ENCODE data around the gene KLK10.

KLK10 gene, protein sequence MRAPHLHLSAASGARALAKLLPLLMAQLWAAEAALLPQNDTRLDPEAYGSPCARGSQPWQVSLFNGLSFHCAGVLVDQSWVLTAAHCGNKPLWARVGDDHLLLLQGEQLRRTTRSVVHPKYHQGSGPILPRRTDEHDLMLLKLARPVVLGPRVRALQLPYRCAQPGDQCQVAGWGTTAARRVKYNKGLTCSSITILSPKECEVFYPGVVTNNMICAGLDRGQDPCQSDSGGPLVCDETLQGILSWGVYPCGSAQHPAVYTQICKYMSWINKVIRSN

DNA sequence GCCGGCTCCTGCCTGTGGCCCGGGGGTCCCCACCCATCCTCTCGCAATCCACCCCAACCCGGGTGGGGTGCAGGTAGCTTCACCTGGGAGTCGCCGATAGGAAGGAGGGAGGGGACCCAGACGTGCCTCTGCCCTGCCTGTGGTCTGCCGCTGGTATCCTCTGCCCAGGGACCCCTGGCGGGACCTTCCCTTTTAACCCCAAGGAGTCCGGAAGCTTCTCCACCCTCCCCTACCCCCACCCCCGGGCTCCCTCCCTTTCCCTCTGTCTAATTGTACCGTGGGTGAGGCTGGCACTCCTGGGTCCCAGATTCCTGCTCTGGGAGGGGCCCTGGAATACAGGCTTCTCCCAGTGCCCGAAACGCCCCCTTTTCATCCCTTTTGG, at the start of gene KLK10:
KLK10 (minus strand) TSS at position 166 of the 382 bp plus-strand sequence. CDS start 579 bp downstream, outside the sequence.
- no peak for DNase-seq (ENCODE audit: low spot score)

DNA sequence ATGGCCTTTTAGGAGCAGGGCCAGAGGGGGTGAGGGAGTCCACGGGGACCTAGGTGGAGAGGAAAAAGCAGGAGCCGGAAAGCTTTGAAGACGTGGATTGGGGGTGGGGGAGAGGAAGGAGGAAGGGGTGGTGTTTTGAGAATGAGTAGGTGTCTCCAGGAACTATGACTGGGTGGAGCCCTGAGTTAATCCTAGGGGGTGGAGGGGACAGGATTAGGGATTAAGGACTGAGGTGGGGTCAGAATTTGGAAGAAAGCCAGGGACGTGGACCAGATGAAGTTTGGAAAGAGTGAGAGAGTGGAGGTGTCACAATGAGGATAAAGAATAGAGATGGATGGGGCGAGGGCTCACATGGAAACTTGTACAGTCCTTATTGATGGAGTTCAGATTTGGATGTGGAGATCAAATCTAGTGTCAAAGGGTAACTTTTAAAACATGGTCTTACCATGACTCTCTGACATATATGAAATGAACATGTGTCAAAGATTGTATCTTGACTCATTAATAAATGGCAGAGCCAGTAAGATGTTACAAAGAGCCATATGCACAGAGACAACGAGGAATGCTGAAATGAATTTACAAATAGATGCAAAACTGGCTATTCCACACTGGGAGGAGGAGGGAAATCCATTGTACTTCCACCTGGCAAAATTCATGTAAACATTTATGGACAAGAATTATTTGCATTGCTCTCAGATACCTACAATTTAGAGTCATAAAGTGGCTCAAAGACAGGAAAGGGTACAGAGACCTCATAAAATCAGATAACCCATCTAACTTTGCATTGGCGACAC, 47.1 kb upstream of the KLK10 start:
- DNase-seq (ENCODE audit: low spot score) = no peak

DNA sequence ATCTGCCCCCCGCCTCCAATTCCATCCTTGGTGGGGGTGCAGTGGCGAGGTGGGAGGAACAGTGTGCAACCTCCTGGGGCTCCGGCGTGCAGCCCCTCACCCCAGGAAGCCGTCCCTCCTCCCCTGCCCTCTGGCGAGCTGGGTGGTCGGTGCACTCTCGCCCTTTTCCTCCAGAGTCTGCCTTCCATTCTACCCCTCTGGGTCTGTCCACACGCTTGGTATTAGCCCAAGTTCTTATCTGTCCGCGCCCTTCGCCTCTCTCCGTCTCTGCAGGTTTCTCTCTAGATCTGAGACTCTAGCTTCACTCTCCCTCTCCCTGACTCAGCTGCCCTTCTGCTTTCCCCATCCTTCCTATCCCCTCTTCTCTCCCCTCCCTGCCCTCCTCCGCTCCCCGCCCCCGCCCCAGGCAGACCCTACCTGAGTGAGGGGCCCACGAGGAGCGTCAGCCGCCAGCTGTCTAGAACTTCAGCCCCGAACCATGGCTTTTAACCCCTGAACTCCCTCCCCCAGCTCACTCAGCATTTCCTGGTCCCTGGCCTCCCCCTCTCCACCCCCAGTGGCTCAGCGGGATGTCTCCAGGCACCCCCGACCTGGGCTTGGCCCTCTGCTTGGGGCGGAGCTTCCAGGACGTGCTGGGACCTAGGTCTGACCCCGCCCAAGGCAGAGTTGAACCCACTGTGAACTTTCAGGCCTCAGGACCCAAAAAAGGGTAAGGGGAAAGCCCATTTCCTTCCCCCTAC, 45.9 kb upstream of the KLK10 start:
- no peak for DNase-seq (ENCODE audit: low spot score)

DNA sequence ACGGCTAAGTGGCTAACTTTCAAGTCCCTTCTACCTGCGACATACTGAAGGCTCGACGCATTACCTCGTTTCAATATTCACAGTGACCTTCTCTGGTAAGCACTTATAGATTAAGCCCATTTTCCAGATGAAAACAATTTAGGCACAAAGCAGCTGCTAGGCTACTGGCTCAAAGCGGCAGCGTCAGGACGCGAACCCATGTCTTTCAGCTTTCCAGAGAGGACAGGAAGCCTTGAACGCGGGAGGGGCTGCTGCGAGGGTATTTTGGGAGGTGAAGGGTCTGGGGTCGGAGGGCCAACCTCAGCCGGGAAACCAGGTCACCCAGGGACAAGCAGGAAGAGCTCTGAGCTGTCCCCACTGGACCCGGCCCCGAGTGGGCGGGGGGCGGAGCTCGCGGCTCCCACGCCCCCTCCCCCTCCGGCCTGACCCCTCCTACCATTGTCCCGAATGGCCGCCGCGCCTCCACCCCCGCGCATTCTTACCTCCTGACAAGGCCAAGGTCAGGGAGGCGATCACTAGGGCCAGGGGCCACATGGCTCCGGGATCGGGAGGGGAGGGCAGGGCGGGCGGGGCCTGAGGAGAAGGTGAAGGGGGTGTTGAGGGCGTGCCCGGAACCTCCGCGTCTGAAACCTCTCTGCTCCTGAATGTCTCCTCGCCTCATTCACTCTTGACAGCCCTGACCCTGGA, 45.2 kb upstream of the KLK10 start, which contains the start of gene KLK13:
KLK13 (minus strand) TSS at position 559 of the 687 bp plus-strand sequence; CDS start at position 534, 25 bp downstream.
- no peak for DNase-seq (ENCODE audit: low spot score)

DNA sequence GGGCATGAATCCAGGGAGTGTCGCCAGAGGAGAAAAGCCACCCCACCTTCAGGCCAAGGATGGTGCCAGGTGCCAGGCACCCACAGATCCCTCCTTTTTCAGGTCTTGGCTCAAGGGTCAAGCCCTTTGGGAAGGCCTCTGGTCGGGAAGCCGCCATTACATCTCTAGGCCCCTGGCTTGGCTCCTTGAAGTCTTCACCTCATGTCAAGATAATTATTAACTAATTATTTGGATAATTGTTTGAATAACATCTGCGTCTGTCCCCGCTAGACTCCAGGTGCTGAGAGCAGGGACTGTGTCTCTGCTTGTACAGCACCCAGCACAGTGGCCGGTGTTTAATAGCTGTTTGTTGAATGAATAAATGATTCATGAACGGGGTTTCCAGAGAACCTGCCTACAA, 44.2 kb upstream of the KLK10 start:
- no peak for DNase-seq (ENCODE audit: low spot score)

DNA sequence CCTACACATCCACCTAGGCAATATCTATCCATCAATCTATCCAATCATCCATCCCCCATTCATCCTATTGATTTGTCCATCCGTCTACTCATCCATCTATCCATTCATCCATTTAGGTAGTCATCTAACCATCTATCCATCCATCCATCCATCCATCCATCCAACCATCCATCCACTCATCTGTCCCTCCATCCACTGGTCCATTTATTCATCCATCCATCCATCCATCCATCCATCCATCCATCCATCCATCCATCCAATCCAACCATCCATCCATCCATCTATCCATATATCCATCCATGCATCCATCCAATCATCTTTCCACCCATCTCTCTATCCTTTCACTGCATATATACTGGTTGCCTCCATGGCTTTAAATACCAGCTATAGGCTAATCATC, 41.5 kb upstream of the KLK10 start:
- DNase-seq (ENCODE audit: low spot score) = no peak

DNA sequence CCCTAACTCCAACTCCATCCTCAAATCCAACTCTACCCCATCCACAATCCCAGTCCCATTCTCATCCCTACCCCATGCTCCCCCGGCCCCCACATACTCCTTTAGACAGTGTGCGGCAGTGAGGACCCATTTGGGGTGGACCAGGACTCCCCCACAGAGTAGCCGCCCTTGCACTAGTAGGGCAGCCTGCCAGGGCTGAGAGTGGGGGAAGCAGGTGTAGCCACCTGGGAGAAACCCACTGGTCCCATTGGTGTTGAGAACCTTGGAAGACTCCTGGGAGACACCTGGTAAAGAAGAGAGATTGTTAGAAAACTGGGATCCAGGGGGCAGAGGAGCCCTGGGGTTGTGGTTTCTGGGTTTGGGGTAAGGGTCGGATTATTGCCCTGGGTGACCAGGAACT, 40.8 kb upstream of the KLK10 start:
- no peak for DNase-seq (ENCODE audit: low spot score)

DNA sequence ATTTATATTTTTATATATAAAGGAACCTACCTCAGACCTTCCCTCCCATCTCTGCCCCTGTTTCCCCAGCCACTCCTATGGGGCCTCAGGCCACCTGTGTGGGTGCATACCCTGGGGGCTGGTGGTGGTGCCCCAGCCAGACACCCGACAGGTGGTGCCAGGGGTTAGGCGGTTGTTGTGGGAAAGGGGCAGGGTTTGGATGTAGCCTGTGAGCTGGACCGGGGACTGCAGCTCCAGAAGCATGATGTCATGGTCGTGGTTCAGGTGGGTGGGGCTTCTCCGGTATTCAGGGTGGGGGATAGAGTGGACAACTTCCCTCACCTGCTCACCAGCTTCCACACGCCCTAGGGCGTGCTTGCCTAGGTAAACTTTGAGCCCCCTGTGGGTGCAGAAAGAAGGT, 40.2 kb upstream of the KLK10 start:
- DNase-seq (ENCODE audit: low spot score) = no peak

DNA sequence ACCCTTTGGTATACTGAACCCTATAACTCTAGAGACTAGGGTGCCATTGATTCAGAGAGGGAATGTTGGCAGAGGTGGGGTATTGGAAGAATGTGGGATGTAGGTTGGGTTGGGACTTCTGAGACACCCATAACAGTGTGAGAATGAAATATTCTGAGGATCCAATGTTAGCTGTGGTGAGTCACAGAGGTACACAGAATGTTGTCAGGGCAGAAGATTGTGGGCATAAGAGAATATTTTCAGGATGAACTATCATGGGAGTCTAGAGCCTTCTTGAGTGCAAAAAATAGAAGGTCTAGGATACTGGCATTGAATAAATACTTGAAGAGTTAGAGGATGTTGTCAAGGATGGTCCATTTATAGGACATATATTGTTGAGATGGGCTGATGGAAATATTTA, 36.4 kb upstream of the KLK10 start:
- no peak for DNase-seq (ENCODE audit: low spot score)

DNA sequence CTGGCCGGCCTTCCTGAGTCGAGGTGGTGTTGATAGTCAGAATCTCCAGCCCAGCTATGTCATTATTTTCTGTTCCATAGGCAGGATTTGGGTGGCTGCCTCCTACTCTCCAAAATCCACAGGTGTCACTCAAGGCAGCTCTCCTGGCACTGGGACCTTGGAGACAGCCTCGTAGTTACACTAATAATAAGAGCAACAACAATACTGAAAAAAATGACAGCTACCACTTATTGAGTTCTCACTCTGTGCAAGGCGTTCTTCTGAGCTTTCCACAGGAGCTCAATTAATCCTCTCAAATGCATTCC, 27.5 kb upstream of the KLK10 start:
- no peak for DNase-seq (ENCODE audit: low spot score)

DNA sequence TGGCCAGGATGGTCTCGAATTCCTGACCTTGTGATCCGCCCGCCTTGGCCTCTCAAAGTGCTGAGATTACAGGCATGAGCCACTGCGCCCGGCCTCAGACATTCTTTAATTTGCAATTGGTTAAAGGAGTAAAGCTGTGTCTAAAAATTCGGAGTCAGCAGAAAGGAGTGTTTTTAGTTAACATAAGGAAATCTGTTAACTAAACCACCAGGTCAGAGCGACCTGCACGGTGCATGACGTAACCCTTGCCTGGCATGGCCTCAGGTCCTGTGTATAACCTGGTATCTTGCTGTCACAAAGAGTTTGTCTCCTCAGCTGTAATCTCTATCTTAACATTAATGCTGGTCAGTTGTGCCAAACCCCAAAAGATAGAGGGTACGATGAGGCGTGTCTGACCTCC, 24.8 kb upstream of the KLK10 start:
- no peak for DNase-seq (ENCODE audit: low spot score)

DNA sequence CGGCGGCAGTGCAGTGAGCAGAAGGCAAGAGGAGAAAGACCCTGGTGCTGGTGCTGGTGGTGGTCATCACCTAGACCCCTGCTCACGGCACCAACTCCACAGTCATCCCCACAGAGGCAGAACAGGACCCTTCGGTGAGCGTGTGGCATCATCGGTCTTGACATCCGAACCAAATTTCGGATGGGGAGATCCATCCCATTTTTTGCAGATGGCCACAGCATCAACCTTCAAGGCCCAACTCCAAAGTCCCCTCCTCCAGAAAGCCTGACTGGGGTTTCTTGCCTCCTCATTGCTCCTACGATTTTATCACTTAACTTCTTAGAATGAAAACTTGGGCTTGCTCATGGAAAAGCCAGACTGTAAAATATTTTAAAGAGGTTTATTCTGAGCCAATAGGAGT, 24.0 kb upstream of the KLK10 start:
- no peak for DNase-seq (ENCODE audit: low spot score)

DNA sequence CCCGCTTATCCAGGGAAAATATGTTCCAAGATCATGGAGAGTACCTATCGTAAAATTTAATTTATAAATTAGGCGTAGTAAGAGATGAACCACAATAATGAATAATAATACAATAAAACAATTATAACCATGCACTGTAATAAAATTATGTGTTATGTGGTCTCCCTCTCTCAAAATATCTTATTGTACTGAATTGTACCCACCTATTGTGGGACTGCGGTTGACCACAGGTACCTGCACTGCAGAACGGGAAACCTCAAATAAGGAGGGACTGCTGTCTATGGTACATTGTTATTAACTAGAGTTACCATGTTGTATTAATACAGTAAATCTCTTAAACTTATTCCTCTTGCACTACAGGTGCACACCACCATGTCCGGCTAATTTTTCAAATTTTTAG, 20.6 kb upstream of the KLK10 start:
- DNase-seq (ENCODE audit: low spot score) = no peak

DNA sequence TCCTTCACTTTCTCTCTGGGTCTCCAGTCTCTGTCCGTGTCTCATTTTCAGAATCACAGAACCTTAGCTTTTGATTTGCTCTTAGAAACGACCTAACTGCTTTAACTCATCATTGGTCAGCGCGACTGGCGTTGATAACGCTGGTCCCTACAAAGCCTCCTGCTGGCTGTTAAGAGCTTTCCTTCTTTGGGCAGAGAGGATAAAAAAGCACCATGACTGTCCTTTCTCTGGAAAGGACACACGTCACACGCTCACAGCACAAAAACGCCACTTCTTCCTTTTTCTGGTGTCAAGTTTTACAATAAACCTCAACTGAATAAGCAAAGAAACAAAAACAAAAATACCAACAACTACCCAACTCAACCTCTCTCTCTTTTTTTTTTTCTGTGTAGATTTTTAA, 17.0 kb upstream of the KLK10 start:
- DNase-seq (ENCODE audit: low spot score) = no peak

DNA sequence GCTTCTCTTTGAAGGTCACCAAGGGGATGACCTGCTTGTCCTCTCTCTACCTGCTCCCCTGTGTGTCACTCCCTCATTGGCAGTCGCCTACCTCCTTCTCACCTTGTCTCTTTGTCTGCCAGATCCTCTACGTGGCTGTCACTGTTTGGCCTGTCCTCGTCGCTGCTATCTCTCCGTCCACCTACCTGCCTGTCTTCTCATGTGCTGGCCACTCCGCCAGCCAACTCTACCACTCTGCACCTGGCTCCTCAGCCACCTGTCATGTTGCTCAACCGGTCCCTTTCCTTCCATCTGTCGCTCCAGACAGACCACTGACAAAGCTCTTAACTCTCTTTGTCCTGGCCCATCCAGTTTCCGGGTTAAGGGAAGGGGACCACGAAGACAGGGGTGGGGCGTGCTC, 15.2 kb upstream of the KLK10 start, which contains the start of gene KLK12:
KLK12 (minus strand) TSS at position 299 of the 400 bp plus-strand sequence. CDS start 381 bp downstream, outside the sequence.
- DNase-seq (ENCODE audit: low spot score) = no peak

DNA sequence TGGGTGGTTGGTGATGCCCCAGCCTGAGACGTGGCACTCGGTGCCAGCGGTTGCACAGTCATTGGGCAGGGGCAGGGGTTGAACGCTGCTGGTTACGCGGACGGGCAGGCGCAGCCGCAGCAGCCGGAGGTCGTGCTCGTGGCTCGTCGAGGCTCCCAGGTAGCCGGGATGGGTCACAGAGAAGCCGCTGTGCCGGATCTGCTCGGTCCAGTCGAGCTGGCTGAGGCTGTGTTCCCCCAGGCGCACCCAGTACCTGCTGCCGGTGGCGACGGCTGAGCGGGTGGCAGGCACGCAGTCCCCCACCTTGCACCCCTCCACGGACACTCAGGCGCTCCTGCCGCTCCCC, 12.3 kb upstream of the KLK10 start:
- no peak for DNase-seq (ENCODE audit: low spot score)

DNA sequence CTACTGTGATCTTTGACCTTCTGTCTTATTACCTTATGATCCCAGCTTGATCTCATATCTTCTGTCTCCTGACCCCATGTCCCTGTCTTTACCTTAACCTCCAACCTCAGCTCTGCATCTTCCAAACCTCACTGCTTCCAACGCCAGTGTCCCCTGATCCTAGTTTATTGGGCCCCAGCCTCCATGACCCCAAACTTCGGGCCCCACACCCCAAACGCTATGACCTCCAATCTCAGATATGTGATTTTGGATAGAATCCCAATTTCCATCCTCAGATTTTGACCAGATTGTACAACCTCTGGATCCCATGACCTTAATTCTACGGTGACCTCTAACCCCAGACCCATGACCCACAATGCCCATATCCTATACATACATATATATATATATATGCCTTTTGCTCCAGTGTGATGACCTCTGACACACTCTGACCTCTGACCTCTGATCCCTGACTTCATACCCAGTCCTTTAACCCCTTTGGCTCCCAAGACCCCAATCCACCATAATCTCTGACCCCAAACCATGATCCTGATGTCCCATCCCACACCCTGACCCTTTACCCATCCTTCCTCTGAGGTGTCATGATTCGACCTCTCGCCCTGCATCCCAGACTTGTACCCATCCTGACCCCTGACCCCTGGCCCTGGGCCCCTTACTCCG, 11.8 kb upstream of the KLK10 start:
- no peak for DNase-seq (ENCODE audit: low spot score)

DNA sequence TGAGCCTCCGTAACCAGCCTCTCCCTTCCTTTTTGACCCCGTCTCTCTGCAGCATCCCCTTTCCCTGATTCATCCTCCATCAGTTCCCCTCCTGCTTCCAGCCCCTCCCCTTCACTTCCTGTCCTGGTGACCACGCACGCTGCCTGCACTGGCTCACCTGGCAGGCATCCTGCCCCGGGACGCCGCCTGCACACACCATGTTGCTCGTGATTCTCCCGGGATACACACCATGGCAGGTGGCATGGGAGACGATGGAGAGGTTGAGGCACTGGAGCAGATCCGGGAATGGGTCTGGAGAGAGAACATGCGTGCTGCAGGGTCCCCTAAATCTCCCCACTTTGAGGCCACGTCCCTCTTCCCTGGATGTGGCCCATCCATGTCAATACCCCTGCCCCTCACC, 11.1 kb upstream of the KLK10 start:
- no peak for DNase-seq (ENCODE audit: low spot score)

DNA sequence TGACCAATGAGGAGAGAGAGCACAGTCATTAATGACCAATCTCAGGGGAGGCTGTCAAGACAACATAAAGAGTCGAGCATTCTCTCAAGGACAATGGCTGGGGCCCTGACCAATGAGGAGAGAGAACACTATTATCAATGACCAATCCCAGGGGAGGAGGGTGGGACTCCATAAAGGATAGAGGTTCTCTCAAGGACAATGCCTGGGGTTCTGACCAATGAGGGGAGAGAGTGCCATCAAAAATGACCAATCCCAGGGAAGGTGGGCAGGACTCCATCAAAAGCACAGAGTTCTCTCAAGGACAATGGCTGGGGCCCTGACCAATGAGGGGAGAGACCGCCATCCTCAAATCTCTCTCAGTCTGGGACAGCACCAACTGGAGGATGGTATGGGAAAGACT, 10.2 kb upstream of the KLK10 start:
- DNase-seq (ENCODE audit: low spot score) = no peak

DNA sequence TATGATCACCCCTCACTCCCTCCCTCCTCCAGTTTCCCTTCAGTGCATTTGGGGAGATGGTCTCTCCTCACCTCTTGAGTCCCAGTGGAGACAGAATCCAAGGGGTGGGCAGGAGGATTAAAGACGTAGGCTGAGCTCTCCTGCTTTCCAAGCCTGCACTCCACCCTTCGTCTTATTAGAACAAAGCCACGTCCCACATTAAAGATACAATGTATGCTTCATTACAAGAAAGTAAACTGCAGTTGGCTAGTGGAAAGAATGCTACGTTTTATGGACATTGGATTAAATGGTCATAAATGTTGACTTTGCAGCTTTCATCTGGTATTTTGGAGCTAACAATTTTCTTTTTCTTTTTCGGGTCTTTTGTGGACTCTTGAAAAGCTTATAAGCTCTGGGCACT, 8.4 kb upstream of the KLK10 start:
- no peak for DNase-seq (ENCODE audit: low spot score)

DNA sequence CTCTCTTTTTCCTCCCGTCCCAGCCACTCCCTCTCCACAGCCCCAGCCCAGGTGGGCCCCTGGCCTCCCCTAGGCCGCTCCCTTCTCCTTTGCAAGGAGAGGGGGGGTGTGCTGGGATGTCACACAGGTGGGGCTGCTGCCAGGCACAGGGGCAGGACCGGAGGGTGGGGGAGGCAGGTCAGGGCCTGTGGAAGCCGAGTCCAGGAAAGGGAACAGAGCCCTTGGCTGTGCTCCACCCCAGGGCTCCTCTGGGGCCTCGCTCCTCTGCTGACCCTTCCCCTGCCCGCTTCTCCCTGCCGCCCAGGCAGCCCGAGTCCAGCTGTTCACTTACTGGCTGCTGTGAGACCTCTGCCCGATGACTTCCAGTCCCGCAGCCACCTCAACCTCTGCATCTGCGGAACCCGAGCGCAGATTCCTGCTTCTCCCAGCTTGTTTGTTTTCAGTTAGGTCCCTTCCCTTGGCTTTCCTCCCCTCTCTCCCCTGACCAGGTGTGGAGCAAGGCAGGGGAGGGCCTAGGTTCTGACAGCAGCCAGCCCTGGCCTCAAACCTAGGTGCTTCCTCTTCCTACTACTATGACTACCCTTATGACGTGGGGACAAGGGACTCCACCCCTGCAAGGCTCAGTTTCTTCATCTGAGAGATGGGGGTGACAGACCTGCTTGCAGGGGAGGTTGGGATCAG, 7.8 kb upstream of the KLK10 start:
- DNase-seq (ENCODE audit: low spot score) = no peak

DNA sequence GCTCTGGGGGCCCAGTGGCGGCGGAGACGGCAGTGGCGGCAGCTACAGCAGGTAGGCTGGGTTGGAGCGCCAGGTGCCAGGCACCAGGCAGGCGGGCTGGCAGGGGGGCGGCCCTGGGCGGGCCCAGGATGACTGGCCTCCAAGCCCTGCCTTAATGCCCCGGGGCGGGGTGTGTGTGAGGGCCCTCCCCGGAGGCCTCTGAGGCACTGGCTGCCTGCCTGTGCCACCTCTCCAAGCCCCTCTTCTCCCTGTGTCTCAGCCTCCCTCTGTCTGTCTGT, 7.0 kb upstream of the KLK10 start, which contains the start of gene KLK11:
KLK11 (minus strand) TSS at position 63 of the 278 bp plus-strand sequence. CDS start 985 bp downstream, outside the sequence.
- DNase-seq (ENCODE audit: low spot score) = no peak
